ENCODE data around the gene CAPN5.

DNA sequence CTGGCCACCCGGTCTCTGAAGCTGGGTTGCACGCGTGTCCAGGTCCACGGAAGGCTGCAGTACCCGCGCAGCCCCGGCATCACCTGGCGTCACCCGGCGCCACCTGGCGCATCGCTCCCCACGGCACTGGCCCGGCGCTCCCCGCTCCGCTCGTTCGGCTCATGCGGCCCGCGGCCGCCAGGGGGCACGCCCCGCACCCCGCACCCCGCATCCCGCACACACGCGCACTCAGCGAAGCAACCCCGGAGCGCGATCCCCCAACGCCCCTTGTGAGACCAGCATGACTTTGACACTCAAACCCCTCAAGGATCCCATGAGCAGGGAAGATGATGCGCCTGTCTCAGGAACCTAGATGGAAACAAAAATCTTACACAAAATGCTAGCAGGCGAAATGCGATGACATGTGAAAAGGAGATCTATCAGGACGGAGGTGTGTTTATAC lies 20.7 kb upstream of the CAPN5 start:
- TF ChIP-seq, protein P1, sequence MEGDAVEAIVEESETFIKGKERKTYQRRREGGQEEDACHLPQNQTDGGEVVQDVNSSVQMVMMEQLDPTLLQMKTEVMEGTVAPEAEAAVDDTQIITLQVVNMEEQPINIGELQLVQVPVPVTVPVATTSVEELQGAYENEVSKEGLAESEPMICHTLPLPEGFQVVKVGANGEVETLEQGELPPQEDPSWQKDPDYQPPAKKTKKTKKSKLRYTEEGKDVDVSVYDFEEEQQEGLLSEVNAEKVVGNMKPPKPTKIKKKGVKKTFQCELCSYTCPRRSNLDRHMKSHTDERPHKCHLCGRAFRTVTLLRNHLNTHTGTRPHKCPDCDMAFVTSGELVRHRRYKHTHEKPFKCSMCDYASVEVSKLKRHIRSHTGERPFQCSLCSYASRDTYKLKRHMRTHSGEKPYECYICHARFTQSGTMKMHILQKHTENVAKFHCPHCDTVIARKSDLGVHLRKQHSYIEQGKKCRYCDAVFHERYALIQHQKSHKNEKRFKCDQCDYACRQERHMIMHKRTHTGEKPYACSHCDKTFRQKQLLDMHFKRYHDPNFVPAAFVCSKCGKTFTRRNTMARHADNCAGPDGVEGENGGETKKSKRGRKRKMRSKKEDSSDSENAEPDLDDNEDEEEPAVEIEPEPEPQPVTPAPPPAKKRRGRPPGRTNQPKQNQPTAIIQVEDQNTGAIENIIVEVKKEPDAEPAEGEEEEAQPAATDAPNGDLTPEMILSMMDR (IDR thresholded peaks at IDR 0.05) = peak in 2 of 3 donors; percentile 28 to 68
- TF ChIP-seq POLR2AphosphoS5 (IDR thresholded peaks at IDR 0.05) = no peak
